Right lobe of liver (tissue), 6 donors: ENCODE data around the gene NOS3. TPM values are rescaled to one million over a fixed set of nuclear protein-coding genes. Genes with fewer than 3 reads are reported as not detected.

Experiments used
- ATAC-seq, 4 donors: fragments of 200-7000 bp; cut with Tn5 transposase; one replicate each; pipeline ENCODE4 v1.9.1; 2020; ENCODE audit warnings: mild to moderate bottlenecking in 4 of 4, moderate library complexity in 4 of 4
- DNase-seq, 3 donors: peaks; one replicate each; pipeline ENCODE4 v3.0.0-alpha.2; 2020
- H3K27ac ChIP-seq, 3 donors: fragments of 200-600 bp; one replicate each; pipeline ENCODE4 v1.8.0; 2022
- H3K27me3 ChIP-seq, 2 donors: fragments of 200-600 bp; one replicate each; pipeline ENCODE4 v1.8.0; 2022
- H3K36me3 ChIP-seq, 4 donors: fragments of 200-600 bp; sonication (generic) in 1 of 4; one replicate each; pipeline versions ENCODE4 v1.5.1 to v1.8.0; 2017 to 2022; ENCODE audit warnings: control low read depth in 1 of 4
- H3K4me1 ChIP-seq, 4 donors: fragments of 200-600 bp; sonication (generic) in 1 of 4; one replicate each; pipeline versions ENCODE4 v1.5.1 to v1.8.0; 2017 to 2022; ENCODE audit warnings: control low read depth in 1 of 4
- H3K4me3 ChIP-seq, 3 donors: fragments of 200-600 bp; one replicate each; pipeline ENCODE4 v1.8.0; 2022
- H3K9me3 ChIP-seq, 4 donors: fragments of 200-600 bp; sonication (generic) in 1 of 4; one replicate each; pipeline versions ENCODE4 v1.5.1 to v1.8.0; 2017 to 2022; ENCODE audit warnings: control low read depth in 1 of 4
- POLR2A ChIP-seq: fragments of 450-650 bp; IDR thresholded peaks from one replicate; pipeline ENCODE4 v1.6.1; 2017; ENCODE audit warnings: antibody characterized with exemption, mild to moderate bottlenecking
- WGBS: methylation state at CpG from one replicate; pipeline ENCODE4 v1.1.6; 2018; ENCODE audit warnings: low coverage, low lambda C conversion rate; ENCODE audit not compliant: insufficient coverage; ENCODE audit errors: missing lambda C conversion rate; 5-methylcytosine and 5-hydroxymethylcytosine counted together
- intact Hi-C, 2 donors: fragments of 100-400 bp; cut with DNase I; formaldehyde crosslinking; loops; one replicate each; pipeline versions ENCODE4 v1.11.2 to v1.14.1; 2022
- total RNA-seq, 6 experiments: library from RNA; depleted of rRNA in 2 of 6; stranded (reverse); fragments of >200 nt in 2 of 6; fragmentation: NEBNext Ultra II Directional in 3 of 6; extraction: Animal tissue kit (Norgen Biotek cat#: 25700) in 3 of 6; gene quantifications; one replicate each; pipeline versions ENCODE4 v1.1.0 to v1.2.4, GENCODE V29; 2016 to 2023
- TF ChIP-seq, protein P1 (sequence below), 4 donors: fragments of 200-600 bp in 3 of 4; fragments of 450-650 bp in 1 of 4; IDR thresholded peaks; one replicate each; pipeline versions ENCODE4 v1.5.1 to v1.8.0; 2016 to 2022; ENCODE audit warnings: antibody characterized with exemption in 4 of 4, mild to moderate bottlenecking in 2 of 4
- donor health status: DM: no; HTN: yes; CAD: no.
- donor health status: DM: no; HTN: no; CAD: no.
- donor health status: DM: no; HTN: no; CAD: no.
- donor health status: DM: no; HTN: yes; CAD: no.
- donor health status: DM: no; HTN: yes; CAD: no.

The NOS3 gene
- total RNA-seq, 6 experiments from 2014 or later = 2.4 to 9.2 (median 5.0) TPM

DNA sequence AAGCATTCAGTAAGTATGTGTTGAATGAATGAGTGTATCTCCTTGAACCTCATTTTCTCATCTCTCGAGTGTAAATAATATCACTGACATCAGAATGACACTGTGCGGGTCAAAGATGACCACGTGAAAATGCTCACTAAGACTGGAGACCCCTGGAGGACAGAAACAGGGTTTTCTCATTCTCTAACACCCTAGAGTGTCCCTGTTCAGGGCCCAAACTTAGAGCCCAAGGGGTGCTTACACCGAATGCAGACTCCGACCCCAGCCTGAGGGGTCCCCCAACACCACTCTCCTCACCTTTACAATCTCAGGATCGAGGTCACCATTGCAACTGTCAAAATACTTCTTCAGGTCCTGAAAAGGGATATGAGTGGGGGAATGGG lies 65.5 kb downstream of the NOS3 start:
- Histone ChIP-seq H3K36me3 (no peaks in the 10 kb centered on the region), H3K4me1 (peaks cover 0 to 25% (median 8%) of the 10 kb centered on the region in 4 donors), H3K27ac (no peak overlapping the region), H3K9me3 (no peaks in the 10 kb centered on the region), H3K4me3 (no peak overlapping the region), H3K27me3 (no peaks in the 10 kb centered on the region)
- 89% methylated on average over 4 of the region's 6 CpGs for WGBS
- ATAC-seq (no peak), DNase-seq (no peak)
- no peak for TF ChIP-seq POLR2A
- TF ChIP-seq, protein P1, sequence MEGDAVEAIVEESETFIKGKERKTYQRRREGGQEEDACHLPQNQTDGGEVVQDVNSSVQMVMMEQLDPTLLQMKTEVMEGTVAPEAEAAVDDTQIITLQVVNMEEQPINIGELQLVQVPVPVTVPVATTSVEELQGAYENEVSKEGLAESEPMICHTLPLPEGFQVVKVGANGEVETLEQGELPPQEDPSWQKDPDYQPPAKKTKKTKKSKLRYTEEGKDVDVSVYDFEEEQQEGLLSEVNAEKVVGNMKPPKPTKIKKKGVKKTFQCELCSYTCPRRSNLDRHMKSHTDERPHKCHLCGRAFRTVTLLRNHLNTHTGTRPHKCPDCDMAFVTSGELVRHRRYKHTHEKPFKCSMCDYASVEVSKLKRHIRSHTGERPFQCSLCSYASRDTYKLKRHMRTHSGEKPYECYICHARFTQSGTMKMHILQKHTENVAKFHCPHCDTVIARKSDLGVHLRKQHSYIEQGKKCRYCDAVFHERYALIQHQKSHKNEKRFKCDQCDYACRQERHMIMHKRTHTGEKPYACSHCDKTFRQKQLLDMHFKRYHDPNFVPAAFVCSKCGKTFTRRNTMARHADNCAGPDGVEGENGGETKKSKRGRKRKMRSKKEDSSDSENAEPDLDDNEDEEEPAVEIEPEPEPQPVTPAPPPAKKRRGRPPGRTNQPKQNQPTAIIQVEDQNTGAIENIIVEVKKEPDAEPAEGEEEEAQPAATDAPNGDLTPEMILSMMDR (IDR thresholded peaks at IDR 0.05) = no peak
- intact Hi-C loops = no loop called here

DNA sequence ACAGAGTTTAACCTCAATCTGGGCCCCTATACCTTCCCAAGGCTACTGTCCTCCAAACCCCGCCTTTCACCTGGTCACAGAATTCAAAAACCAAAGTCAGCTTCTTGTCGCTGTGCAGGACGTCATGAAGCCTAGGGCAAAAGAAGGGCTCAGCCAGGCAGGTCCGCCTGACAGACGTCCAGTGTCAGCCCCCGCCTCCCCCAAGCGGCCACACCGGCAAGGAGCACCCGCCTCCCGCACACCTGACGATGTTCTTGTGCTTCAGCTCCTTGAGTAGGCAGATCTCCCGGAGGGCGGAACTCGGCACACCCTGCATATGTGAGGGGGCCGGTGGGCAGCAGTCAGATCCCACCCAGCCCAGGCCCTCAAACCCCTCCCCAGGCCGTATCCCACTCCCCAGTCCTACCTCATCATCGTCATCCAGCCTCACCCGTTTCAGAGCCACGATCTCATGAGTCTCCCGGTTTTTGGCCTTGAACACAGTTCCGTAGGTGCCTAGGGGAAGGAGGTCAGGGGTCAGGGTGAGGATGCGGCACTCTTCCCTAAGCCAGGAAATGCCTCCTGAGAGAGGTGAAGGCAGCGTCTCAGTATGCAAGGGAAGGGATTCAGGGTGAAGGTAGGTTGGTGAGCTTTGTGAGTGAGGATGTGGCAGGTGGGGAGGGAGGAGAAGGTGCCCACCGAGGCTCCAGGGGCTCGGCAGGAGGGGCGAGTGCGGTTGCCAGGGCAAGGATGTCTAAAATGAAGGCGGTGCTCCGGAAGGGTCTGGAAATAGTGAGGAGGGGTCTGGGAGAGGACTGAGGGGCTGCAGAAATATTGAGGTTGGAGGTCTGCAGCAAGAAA lies 66.1 kb downstream of the NOS3 start:
- Histone ChIP-seq H3K9me3 (no peaks in the 10 kb centered on the region), H3K36me3 (no peaks in the 10 kb centered on the region), H3K4me1 (peaks cover 0 to 31% (median 11%) of the 10 kb centered on the region in 4 donors), H3K27me3 (no peaks in the 10 kb centered on the region), H3K4me3 (peak overlapping the region; percentile 72 to 92 (median 79)), H3K27ac (no peak overlapping the region)
- ATAC-seq (no peak), DNase-seq (peak in 1 of 3 donors; percentile 39)
- WGBS = 22% methylated on average over 19 of the region's 29 CpGs
- intact Hi-C loops = no loop called here
- TF ChIP-seq POLR2A = no peak
- TF ChIP-seq, protein P1 (IDR thresholded peaks at IDR 0.05) = no peak

- H3K36me3 ChIP-seq = no peaks in the 10 kb centered on the region
- H3K27ac ChIP-seq = peak within 1 kb of the TSS; percentile 89 to 96 (median 94)
- ATAC-seq (no peak), DNase-seq (no peak)
- no peaks in the 10 kb centered on the region for H3K9me3 ChIP-seq
- 0% methylated on average over 29 of the region's 30 CpGs for WGBS
- no peaks in the 10 kb centered on the region for H3K27me3 ChIP-seq
- intact Hi-C loops = no loop called here
- TF ChIP-seq, protein P1 (IDR thresholded peaks at IDR 0.05) = no peak
- TF ChIP-seq POLR2A = no peak
- H3K4me1 ChIP-seq = peaks cover 0 to 34% (median 13%) of the 10 kb centered on the region in 4 donors
- H3K4me3 ChIP-seq = peak within 1 kb of the TSS; percentile 72 to 92 (median 87)
These were observed 66.7 kb downstream of the NOS3 start, which contains the start of gene CDK5 for GRCh38 chr7:151057506-151057988. TSS of gene CDK5 (minus strand) at chr7:151057897. CDS start at chr7:151057848, 49 bp downstream.

DNA sequence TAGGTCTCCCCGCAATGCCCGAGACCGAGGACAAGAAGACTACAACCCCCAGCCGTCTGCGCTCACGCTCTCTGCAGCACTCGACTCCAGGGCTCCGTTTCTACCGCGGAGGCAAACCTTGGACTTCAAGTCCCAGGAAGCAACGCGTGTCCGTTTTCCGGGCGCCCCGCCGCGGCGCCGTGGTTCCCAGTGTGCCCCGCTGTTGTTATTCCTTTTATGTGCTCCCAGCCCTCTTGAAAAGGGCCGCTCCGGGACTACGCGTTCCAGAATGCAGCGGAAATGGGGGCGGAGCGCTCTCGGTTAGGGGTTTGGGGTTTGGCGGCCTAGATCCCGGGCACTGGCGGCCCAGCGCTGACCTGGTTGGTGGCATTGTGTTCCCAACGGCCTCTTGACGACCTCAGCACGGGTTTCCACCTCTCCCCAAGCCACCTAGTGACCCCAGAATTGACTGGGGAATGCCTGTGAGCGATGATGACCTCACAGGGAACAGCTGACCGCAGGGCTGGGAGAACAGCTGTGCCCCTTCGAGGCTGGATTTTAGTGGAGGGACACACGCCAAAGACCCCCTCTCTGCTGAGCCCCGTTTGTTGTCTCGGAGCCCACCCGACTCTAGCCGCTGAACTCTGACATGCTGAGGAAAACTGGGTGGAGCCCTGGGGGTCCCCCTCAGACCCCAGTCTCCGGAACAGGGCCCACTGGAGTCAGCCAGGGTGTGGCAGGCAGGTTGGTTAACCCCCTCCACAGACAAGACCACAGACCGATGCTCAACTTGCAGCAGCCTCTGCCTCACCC lies 67.4 kb downstream of the NOS3 start:
- intact Hi-C loops = no loop called here
- WGBS = 0% methylated on average over 10 of the region's 46 CpGs
- peak; percentile 79 to 89 (median 83) for ATAC-seq

More for the DNA sequence above, 67.4 kb downstream of the NOS3 start:
- TF ChIP-seq, protein P1 (IDR thresholded peaks at IDR 0.05) = no peak
- peak; percentile 79 for TF ChIP-seq POLR2A
- H3K4me1 ChIP-seq = peaks cover 0 to 34% (median 13%) of the 10 kb centered on the region in 4 donors
- peak; percentile 99 for DNase-seq
- peak overlapping the region; percentile 72 to 92 (median 87) for H3K4me3 ChIP-seq
- H3K9me3 ChIP-seq = no peaks in the 10 kb centered on the region
- no peaks in the 10 kb centered on the region for H3K36me3 ChIP-seq
- H3K27ac ChIP-seq = peak overlapping the region; percentile 89 to 96 (median 94)
- no peaks in the 10 kb centered on the region for H3K27me3 ChIP-seq
